ENCODE measurements around the gene ORAI2.
A peak's percentile ranks its signal among the peaks of the same experiment; 100 is the strongest.
"Not testable (repeated sequence)": the region's sequence is repeated elsewhere in the genome, so short reads cannot be mapped to it uniquely, and the experiment has no call there.

The ORAI2 gene

DNA sequence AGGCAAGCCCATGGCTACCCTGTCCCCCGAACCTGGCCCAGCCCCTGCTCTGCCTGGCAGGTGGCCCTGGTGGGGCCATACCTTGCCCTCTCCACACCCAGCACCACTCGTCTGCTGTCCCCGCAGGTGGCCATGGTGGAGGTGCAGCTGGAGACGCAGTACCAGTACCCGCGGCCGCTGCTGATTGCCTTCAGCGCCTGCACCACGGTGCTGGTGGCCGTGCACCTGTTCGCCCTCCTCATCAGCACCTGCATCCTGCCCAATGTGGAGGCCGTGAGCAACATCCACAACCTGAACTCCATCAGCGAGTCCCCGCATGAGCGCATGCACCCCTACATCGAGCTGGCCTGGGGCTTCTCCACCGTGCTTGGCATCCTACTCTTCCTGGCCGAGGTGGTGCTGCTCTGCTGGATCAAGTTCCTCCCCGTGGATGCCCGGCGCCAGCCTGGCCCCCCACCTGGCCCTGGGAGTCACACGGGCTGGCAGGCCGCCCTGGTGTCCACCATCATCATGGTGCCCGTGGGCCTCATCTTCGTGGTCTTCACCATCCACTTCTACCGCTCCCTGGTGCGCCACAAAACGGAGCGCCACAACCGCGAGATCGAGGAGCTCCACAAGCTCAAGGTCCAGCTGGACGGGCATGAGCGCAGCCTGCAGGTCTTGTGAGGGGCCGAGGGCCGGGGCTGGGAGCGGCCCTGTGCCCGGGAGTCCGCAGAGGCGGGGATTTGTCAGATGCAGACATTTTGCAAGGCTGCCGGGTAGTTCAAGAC, 13.2 kb downstream of the ORAI2 start:
- no peak for DNase-seq (ENCODE audit: low spot score)

DNA sequence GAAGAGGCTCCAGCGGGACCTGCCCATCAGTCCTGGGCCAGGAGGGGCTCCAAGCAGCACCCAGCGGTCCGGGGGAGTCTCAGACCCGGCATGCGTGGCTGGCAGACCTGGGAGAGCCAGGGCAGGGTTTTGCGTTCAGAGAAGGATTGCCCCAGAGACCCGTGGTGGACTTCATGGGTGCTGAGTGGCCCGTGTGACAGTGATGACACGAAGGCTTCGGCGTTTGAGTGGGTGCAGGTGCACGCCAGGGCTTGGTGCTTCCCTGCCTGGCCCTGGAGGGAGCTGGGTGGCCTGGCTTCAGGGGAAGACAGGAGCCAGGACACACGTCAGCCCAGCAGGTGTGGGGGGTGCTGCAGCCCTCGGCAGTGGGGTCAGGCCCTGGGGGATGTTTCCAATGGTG, 13.9 kb downstream of the ORAI2 start:
- no peak for DNase-seq (ENCODE audit: low spot score)

- DNase-seq (ENCODE audit: low spot score), result no peak
Measured at GRCh38 chr7:102449136-102449535, 15.8 kb downstream of the ORAI2 start.

DNA sequence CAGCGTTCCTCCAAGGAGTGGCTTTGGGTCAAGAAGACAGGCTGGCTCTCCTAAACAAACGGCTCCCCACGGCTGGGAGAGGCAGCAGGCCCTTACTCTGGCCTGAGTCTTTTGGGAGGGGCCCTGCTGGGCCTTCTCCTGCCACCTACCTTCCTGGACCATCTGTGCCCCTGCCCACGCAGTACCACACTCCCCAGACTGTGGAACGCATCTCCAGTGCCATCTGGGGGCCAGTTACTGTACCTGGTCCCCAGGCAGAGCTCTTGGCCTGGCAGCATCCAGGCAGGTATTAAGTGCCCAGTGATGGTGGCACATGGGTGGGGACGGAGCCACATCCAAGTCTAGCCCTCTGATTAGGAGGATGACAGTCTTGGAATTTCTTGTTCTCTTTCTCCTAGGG, 16.9 kb downstream of the ORAI2 start:
- DNase-seq (ENCODE audit: low spot score), result no peak

DNA sequence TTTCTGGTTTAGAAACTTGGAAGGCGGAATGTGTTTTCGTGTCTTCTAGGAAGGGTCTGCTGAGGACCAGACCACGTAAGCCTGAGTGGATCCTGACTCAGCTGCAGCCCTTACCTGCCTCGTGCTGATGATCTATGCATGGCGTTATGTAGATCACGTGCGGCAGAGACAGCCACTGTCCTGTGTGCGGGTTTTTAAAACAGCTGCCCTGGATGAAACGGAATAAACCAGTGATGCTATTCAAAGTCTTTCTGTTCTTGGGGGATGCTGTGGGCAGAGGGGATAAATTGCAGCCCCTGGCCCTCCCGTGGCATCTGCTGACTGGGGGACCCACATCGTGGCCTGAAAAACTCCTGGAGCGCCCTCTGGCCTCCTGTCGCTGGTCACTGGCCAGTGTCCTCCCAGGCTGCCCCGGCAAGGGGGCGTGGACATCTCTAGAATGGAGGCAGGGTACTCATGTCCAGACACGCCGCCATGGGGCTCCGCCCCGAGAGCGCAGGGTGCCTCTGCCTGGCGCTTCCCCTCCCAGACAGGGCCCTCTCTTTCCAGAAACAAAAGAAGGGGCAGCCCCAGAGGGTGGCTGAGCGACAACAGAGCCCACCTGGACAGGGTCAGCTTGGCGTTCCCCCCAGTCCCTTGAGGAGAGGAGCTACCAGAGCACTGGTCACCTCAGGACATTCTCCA, 18.1 kb downstream of the ORAI2 start:
- no peak for DNase-seq (ENCODE audit: low spot score)

DNA sequence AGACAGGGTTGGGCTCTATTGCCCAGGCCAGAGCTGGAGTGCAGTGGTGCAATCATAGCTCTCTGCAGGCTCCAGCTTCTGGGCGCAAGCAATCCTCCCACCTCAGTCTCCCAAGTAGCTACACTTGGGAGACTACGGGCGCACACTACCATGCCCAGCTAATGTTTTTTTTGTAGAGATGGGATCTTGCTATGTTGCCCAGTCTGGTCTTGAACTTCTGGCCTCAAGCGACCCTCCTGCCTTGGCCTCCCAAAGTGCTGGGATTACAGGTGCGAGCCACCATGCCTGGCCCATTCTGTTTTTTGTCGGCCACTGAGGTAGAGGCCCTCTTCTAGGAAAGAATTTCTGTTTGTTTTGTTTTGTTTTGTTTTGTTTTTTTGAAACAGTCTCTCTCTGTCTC, 19.1 kb downstream of the ORAI2 start:
- DNase-seq (ENCODE audit: low spot score), result no peak

DNA sequence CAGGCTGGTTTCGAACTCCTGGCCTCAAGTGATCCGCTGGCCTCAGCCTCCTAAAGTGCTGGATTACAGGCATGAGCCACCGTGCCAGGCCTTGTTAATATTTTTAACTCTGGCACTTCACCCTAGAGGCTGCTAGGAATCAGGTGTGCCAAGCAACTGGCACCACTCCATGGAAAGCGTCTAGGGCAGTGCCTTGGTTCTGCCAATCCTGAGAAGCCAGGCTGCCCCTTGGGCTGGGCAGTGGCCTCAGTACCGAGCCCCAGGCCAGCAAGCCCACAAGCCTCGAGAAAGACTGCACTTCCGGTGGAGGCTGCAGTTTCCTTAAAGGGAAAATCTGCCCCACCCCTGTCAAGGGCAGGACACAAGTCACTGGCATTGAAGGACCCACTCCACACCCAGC, 19.9 kb downstream of the ORAI2 start:
- DNase-seq (ENCODE audit: low spot score), result no peak

DNA sequence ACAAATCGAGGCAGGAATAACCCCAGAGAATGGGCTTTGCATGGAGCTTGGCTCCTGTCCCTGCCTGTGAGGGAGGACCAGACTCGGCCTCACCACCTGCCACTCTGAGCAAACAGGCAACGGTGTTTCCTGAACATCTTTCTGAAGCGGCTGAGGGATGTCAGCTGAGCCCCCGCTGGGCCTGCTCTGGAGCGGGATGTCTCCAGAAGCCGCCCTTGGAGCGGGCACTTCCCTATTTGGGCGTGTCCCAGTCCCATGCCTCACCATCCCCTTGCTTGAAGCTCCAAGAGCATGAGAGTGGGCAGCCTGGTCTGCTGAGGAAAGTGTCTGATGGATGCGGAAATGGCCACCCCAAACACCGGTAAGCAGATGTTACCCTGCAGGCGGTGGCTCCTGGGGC, 21.1 kb downstream of the ORAI2 start:
- no peak for DNase-seq (ENCODE audit: low spot score)

- DNase-seq (ENCODE audit: low spot score), result not testable (repeated sequence)
Measured at GRCh38 chr7:102454932-102455331, 21.6 kb downstream of the ORAI2 start.

GRCh38 chr7:102455596-102455995, 22.2 kb downstream of the ORAI2 start:
- no peak for DNase-seq (ENCODE audit: low spot score)

DNA sequence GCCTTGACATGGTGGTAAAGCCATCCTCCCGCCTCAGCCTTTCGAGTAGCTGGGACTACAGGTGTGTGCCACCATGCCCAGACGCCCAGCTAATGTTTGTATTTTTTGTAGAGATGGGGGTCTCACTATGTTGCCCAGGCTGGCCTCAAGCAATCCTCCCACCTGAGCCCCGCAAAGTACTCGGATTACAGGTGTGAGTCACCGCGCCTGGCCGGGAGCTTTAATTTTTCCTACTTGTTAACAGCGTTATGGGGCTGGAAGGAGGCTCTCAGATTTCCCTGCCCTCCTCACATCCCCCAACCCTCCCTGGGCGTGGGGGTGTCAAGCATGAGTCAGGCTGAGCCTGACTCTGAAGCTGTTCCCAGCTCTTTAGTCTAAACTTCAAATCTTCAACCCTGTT, 23.0 kb downstream of the ORAI2 start:
- DNase-seq (ENCODE audit: low spot score), result no peak

GRCh38 chr7:102457352-102457924, 24.1 kb downstream of the ORAI2 start:
- DNase-seq (ENCODE audit: low spot score), result no peak

DNA sequence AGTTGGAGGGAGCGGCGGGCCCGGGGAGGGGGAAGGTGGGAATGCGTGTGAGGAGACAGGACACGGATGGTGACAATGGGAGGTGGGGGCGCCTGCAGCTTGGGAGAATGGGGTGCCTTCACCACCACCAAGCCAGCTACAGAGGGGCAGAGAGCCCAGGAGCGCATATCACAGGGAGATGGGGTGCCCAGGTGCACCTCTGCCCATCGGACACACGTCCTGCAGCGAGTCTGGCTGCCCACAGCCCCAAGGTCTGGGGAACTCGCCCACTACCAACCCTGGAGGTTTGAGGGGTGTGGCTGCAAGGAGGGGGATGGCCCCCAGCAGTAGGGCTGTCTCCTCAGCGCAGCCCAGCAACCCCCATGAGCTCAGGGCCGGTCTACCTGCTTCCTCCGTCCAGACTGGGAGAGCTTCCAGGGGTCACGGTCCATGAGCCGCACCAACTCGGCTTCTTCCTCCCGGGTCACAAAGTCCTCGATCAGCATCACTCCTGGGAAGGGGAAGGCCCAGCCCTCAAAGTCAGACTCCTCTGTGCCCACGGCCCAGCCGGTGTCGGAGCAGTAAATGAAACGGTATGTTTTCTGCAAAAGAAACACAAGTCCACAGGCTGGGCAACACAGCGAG, 26.0 kb downstream of the ORAI2 start:
- no peak for DNase-seq (ENCODE audit: low spot score)

DNA sequence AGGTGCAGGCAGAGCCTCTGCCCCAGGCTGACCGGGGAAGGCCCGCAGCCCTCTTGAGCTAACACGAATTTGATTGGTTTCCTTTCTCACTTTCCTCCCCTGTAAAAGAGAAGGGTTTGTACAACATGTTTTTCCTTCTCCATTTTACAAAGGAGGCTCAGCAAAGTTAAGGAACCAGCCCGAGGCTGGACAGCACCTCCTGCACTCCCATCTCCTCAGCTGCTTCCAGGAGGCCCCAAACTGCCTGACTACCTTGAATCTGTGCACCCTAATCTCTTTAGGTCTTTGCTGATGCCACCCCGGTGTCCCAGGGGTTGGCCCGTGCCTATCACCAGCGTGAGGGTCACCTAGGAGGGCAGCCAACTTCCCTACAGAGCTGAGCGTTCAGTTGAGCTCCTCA, 27.1 kb downstream of the ORAI2 start:
- no peak for DNase-seq (ENCODE audit: low spot score)

GRCh38 chr7:102463841-102464576, 30.6 kb downstream of the ORAI2 start:
- peak; percentile 47 for DNase-seq (ENCODE audit: low spot score)

GRCh38 chr7:102464577-102465280, 31.4 kb downstream of the ORAI2 start, which contains the start of the genes ALKBH4 and LRWD1:
ALKBH4 (minus strand) TSS chr7:102464863; CDS start chr7:102464836, 27 bp downstream.
LRWD1 (plus strand) TSS chr7:102464984; CDS start chr7:102465081, 97 bp downstream.
- peak; percentile 97 for DNase-seq (ENCODE audit: low spot score)

DNA sequence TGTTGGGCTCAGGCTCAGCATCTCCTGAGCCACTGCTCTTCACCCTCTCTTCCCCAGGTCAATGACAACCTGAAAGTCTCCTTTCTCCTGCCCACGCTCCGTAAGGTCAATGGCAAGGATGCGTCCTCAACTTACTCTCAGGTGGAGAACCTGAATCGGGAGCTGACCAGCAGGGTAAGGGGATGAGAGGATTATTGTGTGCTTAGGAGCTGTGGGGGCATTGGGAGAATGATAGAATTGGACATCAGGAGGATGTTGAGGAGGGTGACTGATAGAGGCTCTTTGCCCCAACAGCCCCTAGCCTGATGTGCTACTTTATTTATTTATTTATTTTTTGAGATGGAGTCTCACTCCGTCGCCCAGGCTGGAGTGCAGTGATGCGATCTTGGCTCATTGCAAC, 32.7 kb downstream of the ORAI2 start:
- DNase-seq (ENCODE audit: low spot score), result no peak

DNA sequence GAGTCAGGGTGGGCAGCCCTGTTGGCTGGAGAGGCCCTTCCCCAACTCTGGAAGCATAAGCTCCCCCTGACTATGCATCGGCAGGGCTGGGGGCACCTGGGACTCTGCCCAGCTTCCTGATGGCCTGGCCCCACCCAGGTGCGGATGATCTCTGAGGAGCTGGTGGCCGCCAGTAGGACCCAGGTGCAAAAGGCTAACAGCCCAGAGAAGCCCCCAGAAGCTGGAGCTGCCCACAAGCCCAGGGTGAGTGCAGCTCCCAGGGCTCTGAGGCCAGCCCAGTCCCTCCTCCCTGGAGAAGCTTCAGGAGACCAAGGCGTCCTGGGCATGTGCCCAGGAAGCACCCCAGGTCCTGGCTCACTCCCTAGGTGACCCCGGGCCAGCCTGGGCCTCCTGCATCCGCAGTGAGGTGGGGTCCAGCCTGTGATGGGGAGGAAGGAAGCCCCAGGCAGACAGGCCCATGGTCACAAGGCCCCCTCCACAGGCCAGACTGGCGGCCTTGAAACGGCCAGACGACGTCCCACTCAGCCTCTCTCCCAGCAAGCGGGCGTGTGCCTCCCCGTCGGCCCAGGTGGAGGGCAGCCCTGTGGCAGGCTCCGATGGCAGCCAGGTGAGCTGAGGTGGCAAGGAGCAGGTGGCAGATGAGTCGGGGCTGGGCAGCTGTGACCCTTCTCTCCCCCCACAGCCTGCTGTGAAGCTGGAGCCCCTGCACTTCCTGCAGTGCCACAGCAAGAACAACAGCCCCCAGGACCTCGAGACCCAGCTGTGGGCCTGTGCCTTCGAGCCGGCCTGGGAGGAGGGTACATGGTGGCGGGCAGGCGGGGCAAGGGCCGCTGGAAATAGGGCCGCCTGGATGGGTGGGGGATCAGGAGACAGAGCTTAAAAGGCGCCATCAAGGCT, 34.5 kb downstream of the ORAI2 start:
- DNase-seq (ENCODE audit: low spot score), result no peak

GRCh38 chr7:102468478-102469350, 35.3 kb downstream of the ORAI2 start:
- no peak for DNase-seq (ENCODE audit: low spot score)

All from RKO (cell line).